Measurements from ENCODE around the gene PNPLA4. TPM values are rescaled to one million over a fixed set of nuclear protein-coding genes. Genes with fewer than 3 reads are reported as not detected.

PNPLA4 gene
- total RNA-seq, 2 donors from 2014 or later, result 5.7 to 19.4 TPM

GRCh38 chrX:7926501-7926900 lies 712 bp downstream of the PNPLA4 start:
- Histone ChIP-seq H3K27me3 (no peaks in the 10 kb centered on the region), H3K27ac (peak overlapping the region; percentile 72 to 91 (median 90)), H3K4me1 (peaks cover 11% of the 10 kb centered on the region), H3K9me3 (no peaks in the 10 kb centered on the region), H3K4me3 (peak overlapping the region in 1 of 2 donors; percentile 20), H3K36me3 (replicated peaks in 1 of 2; ENCODE audit: insufficient read depth in 1 of 2, low read depth in 2 of 2) (no peaks in the 10 kb centered on the region)
- no peak for TF ChIP-seq CTCF (IDR thresholded peaks at IDR 0.05)
- TF ChIP-seq POLR2A (IDR thresholded peaks at IDR 0.05), result no peak
- 72 to 81% methylated on average over 5 of the region's 5 CpGs for WGBS, 2 donors
- DNase-seq (no peak), ATAC-seq (no peak)
- intact Hi-C loops (cut with DNase I), result no loop called here

DNA sequence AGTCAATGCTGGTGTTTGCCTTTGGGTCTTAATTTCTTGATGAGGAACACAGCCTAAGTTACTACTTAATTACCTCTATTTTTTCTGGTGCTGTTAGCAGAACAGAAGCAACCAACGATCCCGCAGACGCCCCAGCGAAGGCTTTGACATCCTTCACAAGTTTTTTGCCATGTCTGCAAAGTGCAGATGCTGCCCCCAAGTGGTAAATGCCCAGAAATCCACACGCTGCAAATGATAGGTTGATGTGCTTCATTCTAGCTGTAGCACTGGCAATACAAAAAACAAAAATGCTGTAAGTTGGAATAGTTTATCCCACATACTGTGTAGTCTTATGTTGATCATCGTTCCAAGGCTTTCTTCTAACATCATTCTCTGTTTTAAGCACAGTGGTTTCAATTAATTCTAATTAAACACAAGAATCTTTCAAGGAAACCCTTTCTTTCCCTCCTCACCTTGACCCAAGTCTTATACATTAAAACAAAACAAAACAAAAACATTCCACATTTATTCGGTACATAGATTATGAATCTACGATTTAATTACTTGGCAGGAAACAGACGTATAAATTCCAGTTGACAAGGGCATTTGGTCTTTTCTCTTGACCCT lies 1.2 kb downstream of the PNPLA4 start:
- no peak overlapping the region for H3K27ac ChIP-seq
- H3K27me3 ChIP-seq, result no peaks in the 10 kb centered on the region
- TF ChIP-seq CTCF (IDR thresholded peaks at IDR 0.05), result peak; percentile 32 to 72 (median 58)
- TF ChIP-seq POLR2A (IDR thresholded peaks at IDR 0.05), result no peak
- H3K9me3 ChIP-seq, result no peaks in the 10 kb centered on the region
- ATAC-seq (no peak), DNase-seq (peak; percentile 42 to 66 (median 56))
- no peaks in the 10 kb centered on the region for H3K36me3 ChIP-seq (replicated peaks in 1 of 2; ENCODE audit: insufficient read depth in 1 of 2, low read depth in 2 of 2)
- no peak overlapping the region for H3K4me3 ChIP-seq
- intact Hi-C loops (cut with DNase I), result no loop called here
- WGBS, 2 donors, result 16 to 21% methylated on average over 5 to 9 of the region's 9 CpGs
- peaks cover 11% of the 10 kb centered on the region for H3K4me1 ChIP-seq

DNA sequence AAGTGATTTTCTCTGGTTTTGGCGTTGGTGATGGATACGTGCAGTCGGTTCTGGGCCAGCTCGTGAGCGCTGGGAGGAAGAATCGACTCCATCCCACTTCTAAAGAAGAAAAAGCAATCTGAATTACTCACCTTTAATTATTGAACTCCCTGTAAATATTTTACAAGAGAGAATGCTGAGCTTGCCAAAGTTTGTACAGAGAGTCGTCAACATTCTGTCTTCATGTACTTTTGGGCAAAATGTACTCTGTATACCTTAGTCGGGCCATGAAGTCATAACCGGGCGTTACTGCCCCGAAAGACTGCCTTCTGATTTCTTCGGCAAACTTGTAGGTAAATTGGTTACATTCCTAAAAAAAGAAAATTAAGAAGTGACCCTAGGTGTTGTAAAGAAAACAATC lies 5.5 kb downstream of the PNPLA4 start:
- WGBS, 2 donors, result 53 to 73% methylated on average over 12 of the region's 12 CpGs
- intact Hi-C loops (cut with DNase I), result no loop called here
- TF ChIP-seq POLR2A (IDR thresholded peaks at IDR 0.05) (no peak), CTCF (IDR thresholded peaks at IDR 0.05) (no peak)
- no peak for DNase-seq
- ATAC-seq, result no peak
- H3K4me1 ChIP-seq, result peaks cover 10% of the 10 kb centered on the region
- no peaks in the 10 kb centered on the region for H3K9me3 ChIP-seq
- H3K36me3 ChIP-seq (replicated peaks in 1 of 2; ENCODE audit: insufficient read depth in 1 of 2, low read depth in 2 of 2), result no peaks in the 10 kb centered on the region
- no peak overlapping the region for H3K27ac ChIP-seq
- H3K4me3 ChIP-seq, result no peak overlapping the region
- H3K27me3 ChIP-seq, result no peaks in the 10 kb centered on the region

DNA sequence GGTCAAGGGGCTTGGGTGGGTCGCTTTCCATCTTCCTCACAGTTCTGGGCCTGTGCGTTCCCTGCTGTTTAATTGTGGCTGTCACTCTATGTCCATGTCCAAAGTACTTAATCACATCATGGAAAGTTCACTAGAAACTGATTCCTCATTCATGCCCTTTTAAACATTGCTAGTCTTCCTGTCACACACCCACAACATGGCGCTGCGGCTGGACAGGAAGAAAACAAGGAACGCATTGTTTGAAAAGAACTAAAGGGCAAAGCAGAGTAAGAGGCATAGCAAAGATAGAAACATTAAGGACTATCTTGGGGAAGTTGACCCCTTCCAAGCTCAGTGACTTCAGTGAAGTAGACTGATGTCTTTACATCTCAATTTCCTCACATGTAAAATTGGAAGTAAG lies 18.4 kb downstream of the PNPLA4 start:
- Histone ChIP-seq H3K4me3 (no peak overlapping the region), H3K4me1 (no peaks in the 10 kb centered on the region), H3K27me3 (no peaks in the 10 kb centered on the region), H3K9me3 (no peaks in the 10 kb centered on the region), H3K27ac (no peak overlapping the region), H3K36me3 (replicated peaks in 1 of 2; ENCODE audit: insufficient read depth in 1 of 2, low read depth in 2 of 2) (no peaks in the 10 kb centered on the region)
- intact Hi-C loops (cut with DNase I), result no loop called here
- WGBS, 2 donors, result 86 to 98% methylated on average over 3 to 5 of the region's 5 CpGs
- TF ChIP-seq POLR2A (IDR thresholded peaks at IDR 0.05) (no peak), CTCF (IDR thresholded peaks at IDR 0.05) (no peak)
- ATAC-seq (no peak), DNase-seq (no peak)

DNA sequence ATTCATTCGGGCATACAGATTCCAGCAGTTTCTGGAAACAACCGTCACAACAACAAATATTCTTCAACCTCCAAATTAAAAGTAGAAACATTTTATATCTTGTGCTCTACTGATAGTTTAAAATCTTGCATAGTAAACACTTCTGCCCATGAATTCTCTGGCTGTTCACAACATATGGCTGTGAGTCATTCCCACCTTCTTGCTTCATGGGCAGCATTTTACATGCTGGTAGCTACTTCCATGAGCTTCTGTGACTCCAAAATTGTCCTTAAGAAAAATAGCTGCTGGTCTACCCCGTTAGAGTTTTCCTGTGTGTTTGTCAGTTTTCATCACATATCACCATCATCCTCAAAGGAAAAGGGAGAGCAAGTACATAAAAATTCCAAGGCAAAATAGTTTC lies 22.7 kb downstream of the PNPLA4 start:
- TF ChIP-seq CTCF (IDR thresholded peaks at IDR 0.05), result no peak
- no peak for TF ChIP-seq POLR2A (IDR thresholded peaks at IDR 0.05)
- no peak for ATAC-seq
- Histone ChIP-seq H3K27ac (no peak overlapping the region), H3K9me3 (no peaks in the 10 kb centered on the region), H3K27me3 (no peaks in the 10 kb centered on the region), H3K36me3 (replicated peaks in 1 of 2; ENCODE audit: insufficient read depth in 1 of 2, low read depth in 2 of 2) (no peaks in the 10 kb centered on the region), H3K4me1 (no peaks in the 10 kb centered on the region), H3K4me3 (no peak overlapping the region)
- DNase-seq, result no peak
- WGBS, 2 donors, result 84 to 86% methylated on average over 3 of the region's 3 CpGs
- intact Hi-C loops (cut with DNase I), result no loop called here
